ENCODE data around the gene MYO1H. TPM values are rescaled to one million over a fixed set of nuclear protein-coding genes. Genes with fewer than 3 reads are reported as not detected.

Gene MYO1H
- total and polyA plus RNA-seq, 2 of the 13 experiments (the other 11 are each of a cell fraction or from before 2014, with no cell fraction given): not detected

- Histone ChIP-seq H4K20me1 (ENCODE audit: insufficient read depth, low read length) (no peaks in the 10 kb centered on the region; the same call in 1 of the 2 replicates), H3K36me3 (replicated peaks in 1 of 2; ENCODE audit: control insufficient read depth in 1 of 2, insufficient read depth in 2 of 2, low read length in 2 of 2) (peaks cover 20 to 50% of the 10 kb centered on the region in 2 experiments), H3K4me2 (ENCODE audit: low read depth, low read length) (no peak overlapping the region), H3K4me3 (replicated peaks in 1 of 3; ENCODE audit: insufficient read depth in 1 of 3, low read depth in 2 of 3, low read length in 3 of 3) (no peak overlapping the region), H3K9me3 (ENCODE audit: low read length) (no peaks in the 10 kb centered on the region), H3K27ac (ENCODE audit: extremely low read length, insufficient read depth, low read length) (no peak overlapping the region), H3K27me3 (ENCODE audit: control insufficient read depth in 1 of 2, insufficient read depth in 2 of 2, low read length in 2 of 2) (no peaks in the 10 kb centered on the region), H3K79me2 (ENCODE audit: insufficient read depth, low read length) (peaks cover 23% of the 10 kb centered on the region), H3K4me1 (ENCODE audit: insufficient read depth, low read length) (peaks cover 39% of the 10 kb centered on the region), H3K9ac (ENCODE audit: insufficient read depth, low read depth, low read length) (no peak overlapping the region), H2AFZ (ENCODE audit: low read length) (no peak overlapping the region)
- intact Hi-C loops (cut with micrococcal nuclease; ENCODE audit: unreplicated experiment): no loop called here
- TF ChIP-seq CHCHD3 (CRISPR knock-in tag; IDR thresholded peaks at IDR 0.05) (no peak), ZNF230 (CRISPR knock-in tag; IDR thresholded peaks at IDR 0.05) (no peak), MAFK (conservative IDR thresholded peaks at IDR 0.05 in 1 of 2, IDR thresholded peaks at IDR 0.05 in 1 of 2; ENCODE audit: low read length in 2 of 2) (peak in 1 of 2 experiments; percentile 6; a peak in 1 of 4 replicates), HHEX (CRISPR knock-in tag; IDR thresholded peaks at IDR 0.05) (no peak), ZNF253 (CRISPR knock-in tag; IDR thresholded peaks at IDR 0.05; ENCODE audit: borderline replicate concordance) (no peak)
- TF ChIP-seq, protein P1, sequence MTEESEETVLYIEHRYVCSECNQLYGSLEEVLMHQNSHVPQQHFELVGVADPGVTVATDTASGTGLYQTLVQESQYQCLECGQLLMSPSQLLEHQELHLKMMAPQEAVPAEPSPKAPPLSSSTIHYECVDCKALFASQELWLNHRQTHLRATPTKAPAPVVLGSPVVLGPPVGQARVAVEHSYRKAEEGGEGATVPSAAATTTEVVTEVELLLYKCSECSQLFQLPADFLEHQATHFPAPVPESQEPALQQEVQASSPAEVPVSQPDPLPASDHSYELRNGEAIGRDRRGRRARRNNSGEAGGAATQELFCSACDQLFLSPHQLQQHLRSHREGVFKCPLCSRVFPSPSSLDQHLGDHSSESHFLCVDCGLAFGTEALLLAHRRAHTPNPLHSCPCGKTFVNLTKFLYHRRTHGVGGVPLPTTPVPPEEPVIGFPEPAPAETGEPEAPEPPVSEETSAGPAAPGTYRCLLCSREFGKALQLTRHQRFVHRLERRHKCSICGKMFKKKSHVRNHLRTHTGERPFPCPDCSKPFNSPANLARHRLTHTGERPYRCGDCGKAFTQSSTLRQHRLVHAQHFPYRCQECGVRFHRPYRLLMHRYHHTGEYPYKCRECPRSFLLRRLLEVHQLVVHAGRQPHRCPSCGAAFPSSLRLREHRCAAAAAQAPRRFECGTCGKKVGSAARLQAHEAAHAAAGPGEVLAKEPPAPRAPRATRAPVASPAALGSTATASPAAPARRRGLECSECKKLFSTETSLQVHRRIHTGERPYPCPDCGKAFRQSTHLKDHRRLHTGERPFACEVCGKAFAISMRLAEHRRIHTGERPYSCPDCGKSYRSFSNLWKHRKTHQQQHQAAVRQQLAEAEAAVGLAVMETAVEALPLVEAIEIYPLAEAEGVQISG (CRISPR knock-in tag; IDR thresholded peaks at IDR 0.05): no peak
- TF ChIP-seq, protein P2, sequence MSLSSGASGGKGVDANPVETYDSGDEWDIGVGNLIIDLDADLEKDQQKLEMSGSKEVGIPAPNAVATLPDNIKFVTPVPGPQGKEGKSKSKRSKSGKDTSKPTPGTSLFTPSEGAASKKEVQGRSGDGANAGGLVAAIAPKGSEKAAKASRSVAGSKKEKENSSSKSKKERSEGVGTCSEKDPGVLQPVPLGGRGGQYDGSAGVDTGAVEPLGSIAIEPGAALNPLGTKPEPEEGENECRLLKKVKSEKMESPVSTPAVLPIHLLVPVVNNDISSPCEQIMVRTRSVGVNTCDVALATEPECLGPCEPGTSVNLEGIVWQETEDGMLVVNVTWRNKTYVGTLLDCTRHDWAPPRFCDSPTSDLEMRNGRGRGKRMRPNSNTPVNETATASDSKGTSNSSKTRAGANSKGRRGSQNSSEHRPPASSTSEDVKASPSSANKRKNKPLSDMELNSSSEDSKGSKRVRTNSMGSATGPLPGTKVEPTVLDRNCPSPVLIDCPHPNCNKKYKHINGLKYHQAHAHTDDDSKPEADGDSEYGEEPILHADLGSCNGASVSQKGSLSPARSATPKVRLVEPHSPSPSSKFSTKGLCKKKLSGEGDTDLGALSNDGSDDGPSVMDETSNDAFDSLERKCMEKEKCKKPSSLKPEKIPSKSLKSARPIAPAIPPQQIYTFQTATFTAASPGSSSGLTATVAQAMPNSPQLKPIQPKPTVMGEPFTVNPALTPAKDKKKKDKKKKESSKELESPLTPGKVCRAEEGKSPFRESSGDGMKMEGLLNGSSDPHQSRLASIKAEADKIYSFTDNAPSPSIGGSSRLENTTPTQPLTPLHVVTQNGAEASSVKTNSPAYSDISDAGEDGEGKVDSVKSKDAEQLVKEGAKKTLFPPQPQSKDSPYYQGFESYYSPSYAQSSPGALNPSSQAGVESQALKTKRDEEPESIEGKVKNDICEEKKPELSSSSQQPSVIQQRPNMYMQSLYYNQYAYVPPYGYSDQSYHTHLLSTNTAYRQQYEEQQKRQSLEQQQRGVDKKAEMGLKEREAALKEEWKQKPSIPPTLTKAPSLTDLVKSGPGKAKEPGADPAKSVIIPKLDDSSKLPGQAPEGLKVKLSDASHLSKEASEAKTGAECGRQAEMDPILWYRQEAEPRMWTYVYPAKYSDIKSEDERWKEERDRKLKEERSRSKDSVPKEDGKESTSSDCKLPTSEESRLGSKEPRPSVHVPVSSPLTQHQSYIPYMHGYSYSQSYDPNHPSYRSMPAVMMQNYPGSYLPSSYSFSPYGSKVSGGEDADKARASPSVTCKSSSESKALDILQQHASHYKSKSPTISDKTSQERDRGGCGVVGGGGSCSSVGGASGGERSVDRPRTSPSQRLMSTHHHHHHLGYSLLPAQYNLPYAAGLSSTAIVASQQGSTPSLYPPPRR (CRISPR knock-in tag; IDR thresholded peaks at IDR 0.05; ENCODE audit: borderline replicate concordance): no peak
- ATAC-seq (no peak), FAIRE-seq (no peak), DNase-seq (ENCODE audit: low spot score) (no peak)
- ChIA-PET CTCF (ENCODE audit: low intra/inter-chr PET ratio, low total read pairs) (no interaction called here), POLR2A (no interaction called here)
- WGBS (ENCODE audit: low lambda C conversion rate): over 99% methylated on average over 14 of the region's 14 CpGs
- in situ Hi-C loops (cut with HindIII; ENCODE audit: extremely low pct_ligation_motif_present, low pct_unique_long_range_greater_than_20kb): no loop called here
- BruUV-seq (replicated peaks): no TSS peak
Observed at GRCh38 chr12:109464642-109465351, 117.1 kb downstream of the MYO1H start.

Measured in HepG2 (cell line).